B cell (primary cell): Measurements from ENCODE around the gene TARS2. TPM values are rescaled to one million over a fixed set of nuclear protein-coding genes. Genes with fewer than 3 reads are reported as not detected.

Experiments used
- ATAC-seq: fragments of 200-7000 bp; cut with Tn5 transposase; one replicate; pipeline ENCODE4 v1.10.0; 2021; ENCODE audit warnings: low read depth, mild to moderate bottlenecking, moderate number of reproducible peaks, moderate library complexity
- CTCF ChIA-PET: fragments of 350-600 bp; sonication (Branson Sonifier 250); formaldehyde crosslinking; loops from one replicate; lab custom pipeline; 2021; ENCODE audit warnings: antibody characterized with exemption, inconsistent platforms; lab: Charles Lee
- POLR2A ChIA-PET: fragments of 350-600 bp; sonication (Branson Sonifier 250); formaldehyde crosslinking; loops from one replicate; lab custom pipeline; 2021; ENCODE audit warnings: antibody characterized with exemption; lab: Charles Lee
- DNase-seq: peaks from one replicate; pipeline ENCODE4 v3.0.0; 2013
- H2AFZ ChIP-seq: 2 replicates; pipeline ENCODE4 v1.6.1; 2012; ENCODE audit warnings: mild to moderate bottlenecking, low read depth, low read length; ENCODE audit not compliant: insufficient read depth, poor library complexity, severe bottlenecking
- H3K27ac ChIP-seq, 2 donors: 1 replicate in 1 of 2; 2 replicates in 1 of 2; pipeline ENCODE4 v1.5.1; 2012 to 2013; ENCODE audit warnings: low read length in 2 of 2, mild to moderate bottlenecking in 2 of 2, moderate library complexity in 1 of 2
- H3K27me3 ChIP-seq, 4 experiments: fragments of 200-600 bp in 1 of 4; sonication (generic) in 1 of 4; replicated peaks in 1 of 4; 1 replicate in 2 of 4; 2 replicates in 2 of 4; pipeline versions ENCODE4 v1.6.1 to v1.7.0; 2013 to 2016; ENCODE audit warnings: low read length in 3 of 4, mild to moderate bottlenecking in 2 of 4, mixed read lengths in 1 of 4, moderate library complexity in 1 of 4; ENCODE audit not compliant: insufficient read depth in 4 of 4, control insufficient read depth in 3 of 4; ENCODE audit errors: control extremely low read depth in 1 of 4
- H3K36me3 ChIP-seq, 2 experiments: replicated peaks in 1 of 2; 1 replicate in 1 of 2; 2 replicates in 1 of 2; pipeline versions ENCODE4 v1.6.1 to v1.7.1; 2013; ENCODE audit warnings: low read length in 1 of 2; ENCODE audit not compliant: insufficient read depth in 2 of 2, control insufficient read depth in 1 of 2; ENCODE audit errors: control extremely low read depth in 1 of 2, extremely low read depth in 1 of 2
- H3K4me1 ChIP-seq, 2 donors: fragments of 200-600 bp in 1 of 2; sonication (generic) in 1 of 2; 1 replicate in 1 of 2; 2 replicates in 1 of 2; pipeline versions ENCODE4 v1.5.1 to v1.6.1; 2013 to 2017; ENCODE audit warnings: low read length in 2 of 2; ENCODE audit not compliant: control insufficient read depth in 2 of 2, insufficient read depth in 2 of 2
- H3K4me2 ChIP-seq: replicated peaks from 2 replicates; pipeline ENCODE3; 2012; ENCODE audit warnings: mild to moderate bottlenecking, low read depth, low read length; ENCODE audit not compliant: poor library complexity, severe bottlenecking
- H3K4me3 ChIP-seq, 5 experiments: fragments of 200-600 bp in 1 of 5; sonication (generic) in 1 of 5; 1 replicate in 3 of 5; 2 replicates in 2 of 5; pipeline versions ENCODE4 v1.5.1 to v1.7.0; 2011 to 2016; ENCODE audit warnings: low read length in 4 of 5, mild to moderate bottlenecking in 4 of 5, low read depth in 2 of 5, control low read depth in 1 of 5, moderate library complexity in 1 of 5; ENCODE audit not compliant: insufficient read depth in 1 of 5; ENCODE audit errors: control extremely low read depth in 1 of 5, extremely low read depth in 1 of 5
- H3K79me2 ChIP-seq: fragments of 200-600 bp; sonication (generic); one replicate; pipeline ENCODE4 v1.6.0; 2016; ENCODE audit warnings: low read length; ENCODE audit not compliant: control insufficient read depth, insufficient read depth
- H3K9ac ChIP-seq: fragments of 200-600 bp; sonication (generic); 2 replicates; pipeline ENCODE4 v1.6.1; 2017; ENCODE audit warnings: mild to moderate bottlenecking, low read length, moderate library complexity
- H3K9me3 ChIP-seq, 3 donors: one replicate each; pipeline versions ENCODE4 v1.6.1 to v1.7.1; 2013; ENCODE audit warnings: low read length in 2 of 3; ENCODE audit not compliant: control insufficient read depth in 2 of 3, insufficient read depth in 1 of 3; ENCODE audit errors: control extremely low read depth in 1 of 3
- H4K20me1 ChIP-seq: 2 replicates; pipeline ENCODE4 v1.6.0; 2012; ENCODE audit warnings: mild to moderate bottlenecking, low read length; ENCODE audit not compliant: insufficient read depth, control insufficient read depth, poor library complexity, severe bottlenecking
- H3K27ac Mint-ChIP-seq: one replicate; pipeline ENCODE4 v1.8.0; 2021; ENCODE audit warnings: mixed read lengths
- H3K27me3 Mint-ChIP-seq: one replicate; pipeline ENCODE4 v1.8.0; 2021; ENCODE audit warnings: mixed read lengths
- H3K4me1 Mint-ChIP-seq: one replicate; pipeline ENCODE4 v1.8.0; 2021; ENCODE audit warnings: mixed read lengths
- H3K4me3 Mint-ChIP-seq: one replicate; pipeline ENCODE4 v1.8.0; 2021; ENCODE audit warnings: mixed read lengths
- H3K9me3 Mint-ChIP-seq: one replicate; pipeline ENCODE4 v1.8.0; 2022; ENCODE audit warnings: mixed read lengths; ENCODE audit not compliant: insufficient read depth
- CTCF ChIP-seq: fragments of 200-600 bp; IDR thresholded peaks from one replicate; pipeline ENCODE4 v1.8.0; 2022; ENCODE audit warnings: antibody characterized with exemption, mild to moderate bottlenecking
- EZH2 ChIP-seq: IDR thresholded peaks from 2 replicates; pipeline ENCODE4 v1.6.1; 2012; ENCODE audit warnings: borderline replicate concordance, low read depth, mild to moderate bottlenecking, moderate library complexity, low read length; ENCODE audit not compliant: insufficient read depth, poor library complexity, severe bottlenecking
- WGBS: methylation state at CpG from one replicate; pipeline ENCODE4 v1.1.5; 2013; ENCODE audit warnings: missing lambda C conversion rate; ENCODE audit not compliant: insufficient coverage; 5-methylcytosine and 5-hydroxymethylcytosine counted together
- intact Hi-C: fragments of 100-400 bp; cut with micrococcal nuclease; formaldehyde crosslinking; loops from one replicate; pipeline ENCODE4 v1.10.0; 2022
- polyA plus RNA-seq: library from polyadenylated mRNA; depleted of rRNA; stranded (reverse); fragments of >200 nt; gene quantifications from 2 replicates; pipeline ENCODE4 v1.2.3, GENCODE V29; 2012
- total RNA-seq, 2 donors: library from RNA; stranded (reverse); fragments of 120-200 nt in 1 of 2; gene quantifications; 1 replicate in 1 of 2; 2 replicates in 1 of 2; pipeline versions ENCODE4 v1.2.3 to v1.2.4, GENCODE V29; 2013 to 2022

The TARS2 gene
- total and polyA plus RNA-seq, 2 donors (not counting 1 experiment from before 2014, with no cell fraction given) = 42.2 to 53.6 TPM

- no peak for ATAC-seq
- no peaks in the 10 kb centered on the region for H4K20me1 ChIP-seq
- H3K4me1 ChIP-seq = peaks cover 16 to 25% of the 10 kb centered on the region in 2 donors
- no peaks in the 10 kb centered on the region for H3K36me3 ChIP-seq
- no peak overlapping the region for H3K4me2 ChIP-seq
- H3K27ac Mint-ChIP-seq = no peak overlapping the region
- intact Hi-C loops = no loop called here
- CTCF ChIA-PET = interaction anchor here (1.1 kb wide), 1 partner anchor 67 kb away, joined by 7 read pairs; no protein-coding TSS in a partner anchor
- no peak overlapping the region for H3K27ac ChIP-seq
- no peak overlapping the region for H3K9ac ChIP-seq
- no peak overlapping the region for H3K4me3 Mint-ChIP-seq
- no peak overlapping the region for H2AFZ ChIP-seq
- H3K79me2 ChIP-seq = no peaks in the 10 kb centered on the region
- H3K9me3 ChIP-seq = no peaks in the 10 kb centered on the region
- H3K4me1 Mint-ChIP-seq = peaks cover 25% of the 10 kb centered on the region
- POLR2A ChIA-PET = no interaction called here
- no peak for DNase-seq
- WGBS = 95% methylated on average over 23 of the region's 23 CpGs
- H3K27me3 ChIP-seq = peaks cover 0 to 22% (median 6%) of the 10 kb centered on the region in 4 experiments
- no peak overlapping the region for H3K4me3 ChIP-seq
- TF ChIP-seq EZH2 (no peak), CTCF (no peak)
- no peaks in the 10 kb centered on the region for H3K9me3 Mint-ChIP-seq
- peaks cover 5% of the 10 kb centered on the region for H3K27me3 Mint-ChIP-seq
Measured at GRCh38 chr1:150553392-150554085, 66.3 kb downstream of the TARS2 start.

GRCh38 chr1:150554086-150554452 lies 66.8 kb downstream of the TARS2 start:
- WGBS = 96% methylated on average over 6 of the region's 8 CpGs
- ATAC-seq = no peak
- no peaks in the 10 kb centered on the region for H3K9me3 ChIP-seq
- Mint-ChIP-seq H3K9me3 (no peaks in the 10 kb centered on the region), H3K27me3 (peaks cover 4% of the 10 kb centered on the region), H3K4me1 (peaks cover 24% of the 10 kb centered on the region), H3K4me3 (no peak overlapping the region), H3K27ac (no peak overlapping the region)
- H3K4me1 ChIP-seq = peaks cover 14 to 23% of the 10 kb centered on the region in 2 donors
- H3K36me3 ChIP-seq = no peaks in the 10 kb centered on the region
- H3K27ac ChIP-seq = no peak overlapping the region
- H3K27me3 ChIP-seq = peaks cover 0 to 20% (median 5%) of the 10 kb centered on the region in 4 experiments
- peaks cover under 1% of the 10 kb centered on the region for H3K79me2 ChIP-seq
- ChIA-PET POLR2A (no interaction called here), CTCF (interaction anchor here (1.1 to 14.8 kb wide), 2 partner anchors 23 to 67 kb away, joined by 7 to 497 read pairs; partner anchors contain the start of gene MCL1)
- H2AFZ ChIP-seq = no peak overlapping the region
- intact Hi-C loops = no loop called here
- H3K4me2 ChIP-seq = no peak overlapping the region
- H3K9ac ChIP-seq = no peak overlapping the region
- DNase-seq = no peak
- TF ChIP-seq CTCF (no peak), EZH2 (no peak)
- no peak overlapping the region for H3K4me3 ChIP-seq
- H4K20me1 ChIP-seq = no peaks in the 10 kb centered on the region
